GM18907 (cell line): ENCODE results near the gene STX8.
"Not testable (repeated sequence)": the region's sequence is repeated elsewhere in the genome, so short reads cannot be mapped to it uniquely, and the experiment has no call there.

Experiments used
- ATAC-seq: cut with Tn5 transposase; IDR thresholded peaks from one replicate; pipeline ENCODE4 v1.9.1; 2021; ENCODE audit warnings: mild to moderate bottlenecking, moderate library complexity; ENCODE audit not compliant: unreplicated experiment

The STX8 gene

GRCh38 chr17:9557161-9557755, 18.4 kb downstream of the STX8 start:
- ATAC-seq = no peak

- ATAC-seq = not testable (repeated sequence)
Measured at GRCh38 chr17:9554715-9555114, 20.9 kb downstream of the STX8 start.

- ATAC-seq = no peak
Measured at GRCh38 chr17:9553596-9553995, 22.0 kb downstream of the STX8 start.

GRCh38 chr17:9553181-9553580, 22.4 kb downstream of the STX8 start:
- no peak for ATAC-seq

GRCh38 chr17:9549215-9549614, 26.4 kb downstream of the STX8 start:
- no peak for ATAC-seq

- ATAC-seq = no peak
Measured at GRCh38 chr17:9544221-9544620, 31.4 kb downstream of the STX8 start.

- ATAC-seq = no peak
Measured at GRCh38 chr17:9541718-9542117, 33.9 kb downstream of the STX8 start.

GRCh38 chr17:9538626-9539025, 37.0 kb downstream of the STX8 start:
- ATAC-seq = no peak

- ATAC-seq = no peak
Measured at GRCh38 chr17:9537177-9537776, 38.3 kb downstream of the STX8 start.

GRCh38 chr17:9536061-9536460, 39.6 kb downstream of the STX8 start:
- no peak for ATAC-seq

GRCh38 chr17:9533441-9533840, 42.2 kb downstream of the STX8 start:
- no peak for ATAC-seq

GRCh38 chr17:9532715-9533114, 42.9 kb downstream of the STX8 start:
- no peak for ATAC-seq

GRCh38 chr17:9531034-9531433, 44.6 kb downstream of the STX8 start:
- ATAC-seq = no peak

- ATAC-seq = peak; percentile 60
Measured at GRCh38 chr17:9529033-9529700, 46.5 kb downstream of the STX8 start.

- no peak for ATAC-seq
Measured at GRCh38 chr17:9527788-9528187, 47.8 kb downstream of the STX8 start.

GRCh38 chr17:9522074-9522473, 53.5 kb downstream of the STX8 start:
- ATAC-seq = no peak

- no peak for ATAC-seq
Measured at GRCh38 chr17:9521062-9521461, 54.6 kb downstream of the STX8 start.

- ATAC-seq = no peak
Measured at GRCh38 chr17:9520649-9521048, 55.0 kb downstream of the STX8 start.

GRCh38 chr17:9519583-9520272, 55.9 kb downstream of the STX8 start:
- no peak for ATAC-seq

- no peak for ATAC-seq
Measured at GRCh38 chr17:9517396-9517795, 58.2 kb downstream of the STX8 start.

- no peak for ATAC-seq
Measured at GRCh38 chr17:9513266-9513665, 62.4 kb downstream of the STX8 start.
